Measurements from ENCODE around the gene CLCNKA. TPM values are rescaled to one million over a fixed set of nuclear protein-coding genes. Genes with fewer than 3 reads are reported as not detected.

The CLCNKA gene
- polyA plus RNA-seq, 1 donor = 0.18 TPM

- WGBS (ENCODE audit: insufficient coverage, low lambda C conversion rate) = no CpG with 5 or more reads among the region's 9 CpGs
- DNase-seq = no peak
- Histone ChIP-seq H3K27me3 (ENCODE audit: control insufficient read depth, insufficient read depth, low read length) (no peaks in the 10 kb centered on the region), H3K27ac (ENCODE audit: low read length) (no peak overlapping the region), H3K4me1 (ENCODE audit: control insufficient read depth, insufficient read depth, low read length) (peaks cover 48% of the 10 kb centered on the region), H3K4me3 (ENCODE audit: low read length) (no peak overlapping the region), H3K36me3 (ENCODE audit: control insufficient read depth, insufficient read depth, low read length) (no peaks in the 10 kb centered on the region), H3K9me3 (ENCODE audit: control insufficient read depth, low read depth, low read length) (no peaks in the 10 kb centered on the region)
Measured at GRCh38 chr1:16063921-16064320, 42.1 kb downstream of the CLCNKA start.

- no peaks in the 10 kb centered on the region for H3K36me3 ChIP-seq (ENCODE audit: control insufficient read depth, insufficient read depth, low read length)
- no peaks in the 10 kb centered on the region for H3K27me3 ChIP-seq (ENCODE audit: control insufficient read depth, insufficient read depth, low read length)
- H3K27ac ChIP-seq (ENCODE audit: low read length) = no peak overlapping the region
- no peak for DNase-seq
- H3K4me1 ChIP-seq (ENCODE audit: control insufficient read depth, insufficient read depth, low read length) = peaks cover 48% of the 10 kb centered on the region
- no CpG with 5 or more reads among the region's 13 CpGs for WGBS (ENCODE audit: insufficient coverage, low lambda C conversion rate)
- no peaks in the 10 kb centered on the region for H3K9me3 ChIP-seq (ENCODE audit: control insufficient read depth, low read depth, low read length)
- H3K4me3 ChIP-seq (ENCODE audit: low read length) = no peak overlapping the region
Measured at GRCh38 chr1:16064536-16065268, 42.9 kb downstream of the CLCNKA start.

GRCh38 chr1:16065269-16065576 is 43.4 kb downstream of the CLCNKA start:
- no CpG with 5 or more reads among the region's 8 CpGs for WGBS (ENCODE audit: insufficient coverage, low lambda C conversion rate)
- no peak for DNase-seq
- H3K4me1 ChIP-seq (ENCODE audit: control insufficient read depth, insufficient read depth, low read length) = peaks cover 48% of the 10 kb centered on the region

GRCh38 chr1:16066245-16066644 is 44.4 kb downstream of the CLCNKA start:
- H3K4me1 ChIP-seq (ENCODE audit: control insufficient read depth, insufficient read depth, low read length) = peaks cover 41% of the 10 kb centered on the region
- DNase-seq = no peak
- no peaks in the 10 kb centered on the region for H3K36me3 ChIP-seq (ENCODE audit: control insufficient read depth, insufficient read depth, low read length)
- H3K4me3 ChIP-seq (ENCODE audit: low read length) = no peak overlapping the region
- no CpG with 5 or more reads among the region's 4 CpGs for WGBS (ENCODE audit: insufficient coverage, low lambda C conversion rate)
- no peaks in the 10 kb centered on the region for H3K9me3 ChIP-seq (ENCODE audit: control insufficient read depth, low read depth, low read length)
- peak overlapping the region; percentile 41 for H3K27ac ChIP-seq (ENCODE audit: low read length)
- H3K27me3 ChIP-seq (ENCODE audit: control insufficient read depth, insufficient read depth, low read length) = no peaks in the 10 kb centered on the region

More at GRCh38 chr1:16065269-16065576, 43.4 kb downstream of the CLCNKA start:
- Histone ChIP-seq H3K4me3 (ENCODE audit: low read length) (no peak overlapping the region), H3K9me3 (ENCODE audit: control insufficient read depth, low read depth, low read length) (no peaks in the 10 kb centered on the region), H3K36me3 (ENCODE audit: control insufficient read depth, insufficient read depth, low read length) (no peaks in the 10 kb centered on the region), H3K27me3 (ENCODE audit: control insufficient read depth, insufficient read depth, low read length) (no peaks in the 10 kb centered on the region), H3K27ac (ENCODE audit: low read length) (no peak overlapping the region)

- Histone ChIP-seq H3K4me1 (ENCODE audit: control insufficient read depth, insufficient read depth, low read length) (peaks cover 38% of the 10 kb centered on the region), H3K36me3 (ENCODE audit: control insufficient read depth, insufficient read depth, low read length) (no peaks in the 10 kb centered on the region), H3K27me3 (ENCODE audit: control insufficient read depth, insufficient read depth, low read length) (no peaks in the 10 kb centered on the region), H3K9me3 (ENCODE audit: control insufficient read depth, low read depth, low read length) (no peaks in the 10 kb centered on the region), H3K27ac (ENCODE audit: low read length) (peak overlapping the region; percentile 67), H3K4me3 (ENCODE audit: low read length) (no peak overlapping the region)
- DNase-seq = peak; percentile 96 to 99
- no CpG with 5 or more reads among the region's 6 CpGs for WGBS (ENCODE audit: insufficient coverage, low lambda C conversion rate)
Measured at GRCh38 chr1:16067127-16067768, 45.4 kb downstream of the CLCNKA start.

GRCh38 chr1:16067933-16068332 is 46.1 kb downstream of the CLCNKA start:
- H3K4me1 ChIP-seq (ENCODE audit: control insufficient read depth, insufficient read depth, low read length) = peaks cover 43% of the 10 kb centered on the region
- H3K27me3 ChIP-seq (ENCODE audit: control insufficient read depth, insufficient read depth, low read length) = peaks cover under 1% of the 10 kb centered on the region
- H3K4me3 ChIP-seq (ENCODE audit: low read length) = no peak overlapping the region
- H3K9me3 ChIP-seq (ENCODE audit: control insufficient read depth, low read depth, low read length) = no peaks in the 10 kb centered on the region
- DNase-seq = no peak
- no CpG with 5 or more reads among the region's 13 CpGs for WGBS (ENCODE audit: insufficient coverage, low lambda C conversion rate)
- no peaks in the 10 kb centered on the region for H3K36me3 ChIP-seq (ENCODE audit: control insufficient read depth, insufficient read depth, low read length)
- H3K27ac ChIP-seq (ENCODE audit: low read length) = peak overlapping the region; percentile 67

- no CpG with 5 or more reads among the region's 11 CpGs for WGBS (ENCODE audit: insufficient coverage, low lambda C conversion rate)
- no peaks in the 10 kb centered on the region for H3K36me3 ChIP-seq (ENCODE audit: control insufficient read depth, insufficient read depth, low read length)
- no peak overlapping the region for H3K4me3 ChIP-seq (ENCODE audit: low read length)
- no peak for DNase-seq
- no peak overlapping the region for H3K27ac ChIP-seq (ENCODE audit: low read length)
- H3K4me1 ChIP-seq (ENCODE audit: control insufficient read depth, insufficient read depth, low read length) = peaks cover 45% of the 10 kb centered on the region
- H3K27me3 ChIP-seq (ENCODE audit: control insufficient read depth, insufficient read depth, low read length) = peaks cover 2% of the 10 kb centered on the region
- H3K9me3 ChIP-seq (ENCODE audit: control insufficient read depth, low read depth, low read length) = no peaks in the 10 kb centered on the region
Measured at GRCh38 chr1:16068356-16069270, 46.8 kb downstream of the CLCNKA start.

- Histone ChIP-seq H3K27ac (ENCODE audit: low read length) (no peak overlapping the region), H3K4me1 (ENCODE audit: control insufficient read depth, insufficient read depth, low read length) (peaks cover 37% of the 10 kb centered on the region), H3K4me3 (ENCODE audit: low read length) (no peak overlapping the region), H3K9me3 (ENCODE audit: control insufficient read depth, low read depth, low read length) (no peaks in the 10 kb centered on the region), H3K36me3 (ENCODE audit: control insufficient read depth, insufficient read depth, low read length) (no peaks in the 10 kb centered on the region), H3K27me3 (ENCODE audit: control insufficient read depth, insufficient read depth, low read length) (peaks cover 2% of the 10 kb centered on the region)
- WGBS (ENCODE audit: insufficient coverage, low lambda C conversion rate) = no CpG with 5 or more reads among the region's 9 CpGs
- no peak for DNase-seq
Measured at GRCh38 chr1:16070640-16071355, 49.0 kb downstream of the CLCNKA start.

- WGBS (ENCODE audit: insufficient coverage, low lambda C conversion rate) = no CpG with 5 or more reads among the region's 6 CpGs
- H3K4me1 ChIP-seq (ENCODE audit: control insufficient read depth, insufficient read depth, low read length) = peaks cover 29% of the 10 kb centered on the region
- no peak overlapping the region for H3K4me3 ChIP-seq (ENCODE audit: low read length)
- no peak for DNase-seq
- no peaks in the 10 kb centered on the region for H3K9me3 ChIP-seq (ENCODE audit: control insufficient read depth, low read depth, low read length)
- H3K27me3 ChIP-seq (ENCODE audit: control insufficient read depth, insufficient read depth, low read length) = peaks cover 2% of the 10 kb centered on the region
- no peaks in the 10 kb centered on the region for H3K36me3 ChIP-seq (ENCODE audit: control insufficient read depth, insufficient read depth, low read length)
- no peak overlapping the region for H3K27ac ChIP-seq (ENCODE audit: low read length)
Measured at GRCh38 chr1:16071614-16072013, 49.8 kb downstream of the CLCNKA start.

- no peak for DNase-seq
- Histone ChIP-seq H3K4me3 (ENCODE audit: low read length) (no peak overlapping the region), H3K27me3 (ENCODE audit: control insufficient read depth, insufficient read depth, low read length) (peaks cover 2% of the 10 kb centered on the region), H3K4me1 (ENCODE audit: control insufficient read depth, insufficient read depth, low read length) (peaks cover 24% of the 10 kb centered on the region), H3K9me3 (ENCODE audit: control insufficient read depth, low read depth, low read length) (no peaks in the 10 kb centered on the region), H3K36me3 (ENCODE audit: control insufficient read depth, insufficient read depth, low read length) (no peaks in the 10 kb centered on the region), H3K27ac (ENCODE audit: low read length) (no peak overlapping the region)
- no CpG with 5 or more reads among the region's 5 CpGs for WGBS (ENCODE audit: insufficient coverage, low lambda C conversion rate)
Measured at GRCh38 chr1:16072095-16072494, 50.3 kb downstream of the CLCNKA start.
